Ramos (cell line): Measurements from ENCODE around the gene ICAM1.
"Not testable (repeated sequence)": the region's sequence is repeated elsewhere in the genome, so short reads cannot be mapped to it uniquely, and the experiment has no call there.

Source experiments
- in situ Hi-C: fragments of 300-500 bp; cut with MboI; formaldehyde crosslinking; loops from one replicate; pipeline ENCODE4 v1.14.3; 2022; ENCODE audit warnings: low sequenced_read_pairs; ENCODE audit not compliant: unreplicated experiment

ICAM1 gene

GRCh38 chr19:10269333-10270179 lies 1.4 kb upstream of the ICAM1 start:
- in situ Hi-C loops = loop anchor here (5.0 to 10.0 kb wide), 2 partner anchors 118 to 345 kb away; no protein-coding TSS in a partner anchor

GRCh38 chr19:10270180-10270615 lies 722 bp upstream of the ICAM1 start:
- in situ Hi-C loops = loop anchor here (5.0 kb wide), 1 partner anchor 117 kb away; no protein-coding TSS in a partner anchor

GRCh38 chr19:10271543-10272086 lies 695 bp downstream of the ICAM1 start:
- in situ Hi-C loops = loop anchor here (5.0 kb wide), 1 partner anchor 116 kb away; no protein-coding TSS in a partner anchor

- in situ Hi-C loops = loop anchor here (5.0 kb wide), 1 partner anchor 113 kb away; no protein-coding TSS in a partner anchor
These were observed 3.7 kb downstream of the ICAM1 start for GRCh38 chr19:10274589-10274988.

- in situ Hi-C loops = no loop called here
These were observed 7.1 kb downstream of the ICAM1 start for GRCh38 chr19:10277795-10278589.

GRCh38 chr19:10278935-10279334 lies 8.0 kb downstream of the ICAM1 start:
- in situ Hi-C loops = no loop called here

- in situ Hi-C loops = no loop called here
These were observed 9.0 kb downstream of the ICAM1 start for GRCh38 chr19:10279737-10280442.

- in situ Hi-C loops = not testable (repeated sequence)
These were observed 11.1 kb downstream of the ICAM1 start for GRCh38 chr19:10282043-10282442.

- in situ Hi-C loops = no loop called here
These were observed 12.6 kb downstream of the ICAM1 start for GRCh38 chr19:10283301-10284064.

GRCh38 chr19:10284065-10284959 lies 13.4 kb downstream of the ICAM1 start:
- in situ Hi-C loops = no loop called here

GRCh38 chr19:10284960-10285278 lies 14.0 kb downstream of the ICAM1 start:
- in situ Hi-C loops = no loop called here

GRCh38 chr19:10285393-10285792 lies 14.5 kb downstream of the ICAM1 start:
- in situ Hi-C loops = no loop called here

- in situ Hi-C loops = no loop called here
These were observed 16.1 kb downstream of the ICAM1 start, which contains the start of gene ICAM4 for GRCh38 chr19:10286803-10287737. TSS of gene ICAM4 (plus strand) at chr19:10286955. CDS start at chr19:10287013, 58 bp downstream.

- in situ Hi-C loops = no loop called here
These were observed 17.8 kb downstream of the ICAM1 start for GRCh38 chr19:10288662-10289166.

- in situ Hi-C loops = no loop called here
These were observed 18.4 kb downstream of the ICAM1 start for GRCh38 chr19:10289167-10289835.

GRCh38 chr19:10289836-10290356 lies 19.0 kb downstream of the ICAM1 start, which contains the start of gene ICAM5:
TSS of gene ICAM5 (plus strand) at chr19:10289952. CDS start at chr19:10290044, 92 bp downstream.
- in situ Hi-C loops = no loop called here
